NCI-H345 treated with DMSO at 0.1 percent for 48 hours (cell line): ENCODE data around the gene INTS6L.
A peak's percentile ranks its signal among the peaks of the same experiment; 100 is the strongest.

Source experiments
- DNase-seq: peaks from one replicate; lab custom pipeline; 2025; ENCODE audit not compliant: unreplicated experiment; lab: John Stamatoyannopoulos, UW

The INTS6L gene

GRCh38 chrX:135520553-135521404 lies at the start of gene INTS6L:
Gene INTS6L (plus strand): TSS chrX:135520660. CDS start chrX:135520993, 333 bp downstream.
- peak; percentile 27 for DNase-seq

GRCh38 chrX:135476378-135476777 lies 44.1 kb upstream of the INTS6L start:
- no peak for DNase-seq

DNA sequence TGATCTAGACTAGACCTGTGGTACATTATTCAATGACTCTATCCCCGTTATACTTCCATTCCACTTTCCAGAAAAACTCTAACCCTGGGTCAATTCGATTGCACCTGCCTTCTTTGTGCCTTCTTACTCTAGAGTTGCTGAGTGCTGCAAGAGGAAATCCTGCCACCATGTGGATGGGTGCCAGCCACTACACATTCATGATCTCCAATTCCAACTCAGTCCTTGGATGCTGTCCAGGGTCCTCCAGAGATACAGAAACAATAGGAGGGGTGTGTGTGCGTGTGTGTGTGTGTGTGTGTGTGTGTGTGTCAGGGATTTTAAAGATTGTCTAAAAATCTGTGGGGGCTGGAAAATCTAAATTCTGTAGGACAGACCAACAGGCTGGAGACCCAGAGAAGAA lies 42.9 kb upstream of the INTS6L start:
- DNase-seq, result peak; percentile 73

DNA sequence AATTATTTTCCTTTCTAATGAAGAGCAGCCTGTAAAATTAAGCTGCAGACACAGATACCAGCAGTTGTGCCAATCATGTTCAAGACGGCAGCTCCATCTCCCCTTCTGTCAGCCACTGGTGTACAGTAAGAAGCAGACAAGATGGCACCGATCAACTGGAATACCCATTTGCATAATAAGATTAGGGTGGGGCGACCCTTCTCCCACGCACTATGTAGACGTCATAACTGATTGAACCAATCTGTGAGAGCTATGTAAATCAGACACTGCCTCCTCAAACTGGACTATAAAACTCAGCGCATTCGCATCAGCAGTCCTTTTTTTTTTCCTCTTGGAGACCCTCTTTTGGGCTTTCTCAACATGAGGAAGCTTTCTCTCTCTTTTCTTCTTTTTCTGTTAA lies 40.4 kb upstream of the INTS6L start:
- no peak for DNase-seq

- DNase-seq, result no peak
Measured at GRCh38 chrX:135481696-135482179, 38.7 kb upstream of the INTS6L start.

- no peak for DNase-seq
Measured at GRCh38 chrX:135484641-135485289, 35.7 kb upstream of the INTS6L start.

DNA sequence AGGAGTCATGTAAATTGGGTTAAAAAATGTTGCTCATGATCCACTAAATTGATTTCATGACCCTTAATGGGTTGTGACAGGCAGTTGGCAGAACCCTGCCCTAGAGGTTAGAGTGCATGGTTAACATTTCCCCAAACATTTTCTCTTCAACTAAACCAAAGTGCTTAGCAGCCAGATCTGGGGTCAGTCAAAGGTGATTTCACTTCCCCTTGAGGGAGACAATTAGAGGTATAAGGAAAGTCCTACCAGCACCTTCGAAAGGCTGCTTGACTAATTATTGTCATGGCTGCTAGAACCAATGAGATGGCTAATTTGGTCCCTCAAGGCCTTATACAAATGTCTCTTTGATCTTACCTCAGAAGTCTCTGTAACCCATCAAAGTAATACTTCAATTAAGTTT lies 30.9 kb upstream of the INTS6L start:
- DNase-seq, result no peak

DNA sequence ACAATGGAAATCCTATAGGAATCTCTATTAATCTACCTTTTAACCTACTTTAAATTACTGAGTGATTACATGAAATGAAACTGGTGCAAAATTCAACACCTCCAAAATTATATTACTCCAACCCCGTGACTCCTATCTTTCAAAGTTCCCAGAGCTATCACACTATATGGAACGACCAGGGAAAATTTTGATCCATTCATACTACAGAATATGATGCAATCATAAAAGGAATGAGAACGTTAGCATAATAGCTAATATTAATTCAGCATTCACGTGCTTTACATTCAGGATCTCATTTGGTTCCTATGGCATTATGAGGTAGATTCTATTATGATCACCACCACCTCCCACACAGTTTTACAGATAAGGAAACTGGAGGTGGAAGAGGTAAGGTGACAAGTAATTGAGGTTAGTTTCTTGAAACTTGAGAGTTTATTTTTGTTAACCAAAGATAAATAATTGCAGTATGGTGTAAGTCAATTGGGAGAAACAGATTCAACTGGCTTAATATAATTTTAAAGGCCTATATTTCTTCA lies 29.4 kb upstream of the INTS6L start:
- no peak for DNase-seq

DNA sequence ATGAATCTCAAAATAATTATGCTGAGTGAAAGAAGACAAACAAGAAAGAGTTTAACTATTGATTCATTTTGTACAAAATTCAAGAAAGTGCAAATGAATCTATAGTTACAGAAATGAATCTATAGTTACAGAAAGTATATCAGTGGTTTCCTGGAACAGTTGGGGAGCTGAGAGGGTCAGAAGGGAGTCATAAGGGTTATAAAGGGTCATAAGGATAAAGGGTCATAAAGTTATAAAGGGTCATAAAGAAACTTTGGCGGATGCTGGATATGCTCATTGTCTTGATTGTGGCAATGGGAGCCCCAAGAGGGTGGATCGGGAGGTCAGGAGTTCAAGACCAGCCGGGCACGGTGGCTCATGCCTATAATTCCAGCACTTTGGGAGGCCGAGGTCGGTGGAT lies 26.0 kb upstream of the INTS6L start:
- DNase-seq, result no peak

DNA sequence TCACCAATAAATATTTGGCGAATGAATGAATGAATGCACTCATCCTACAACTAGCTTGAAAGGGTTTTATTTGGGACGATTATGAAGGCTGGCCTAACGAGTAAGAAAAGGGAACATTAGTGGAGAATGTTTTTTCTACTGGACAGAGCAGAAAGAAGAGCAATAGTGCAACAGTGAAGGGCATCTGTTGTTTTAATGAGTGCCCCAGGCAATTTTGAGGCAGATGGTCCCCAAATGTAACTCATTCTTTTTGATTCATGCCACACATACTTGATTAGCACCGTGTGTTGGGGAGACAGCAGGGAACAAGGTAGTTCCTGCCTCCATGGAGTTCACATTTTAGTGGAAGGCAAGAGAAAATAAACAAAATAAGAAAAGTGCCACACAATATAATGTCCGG lies 22.7 kb upstream of the INTS6L start:
- DNase-seq, result no peak

GRCh38 chrX:135498236-135498635 lies 22.2 kb upstream of the INTS6L start:
- DNase-seq, result no peak

DNA sequence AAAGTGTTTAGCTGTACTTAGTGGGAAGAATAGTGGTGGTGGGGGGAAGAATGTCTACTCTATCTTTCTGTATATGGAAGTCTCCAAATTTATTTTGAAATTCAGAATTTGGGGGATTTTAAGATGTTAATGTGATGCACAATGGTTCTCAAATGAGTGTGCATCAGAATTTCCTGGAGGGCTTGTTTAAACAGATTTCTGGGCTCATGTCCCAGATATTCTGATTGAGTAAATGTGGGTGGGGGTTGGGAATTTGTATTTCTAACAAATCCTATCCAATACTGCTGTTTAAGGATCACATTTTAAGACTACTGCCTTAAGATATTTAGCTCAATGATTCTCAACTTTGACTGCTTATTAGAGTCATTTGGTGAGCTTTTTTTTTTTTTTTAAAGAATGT lies 15.1 kb upstream of the INTS6L start:
- no peak for DNase-seq

GRCh38 chrX:135509885-135510284 lies 10.6 kb upstream of the INTS6L start:
- DNase-seq, result no peak

GRCh38 chrX:135512508-135513129 lies 7.8 kb upstream of the INTS6L start:
- DNase-seq, result no peak

- no peak for DNase-seq
Measured at GRCh38 chrX:135513130-135513515, 7.3 kb upstream of the INTS6L start.

DNA sequence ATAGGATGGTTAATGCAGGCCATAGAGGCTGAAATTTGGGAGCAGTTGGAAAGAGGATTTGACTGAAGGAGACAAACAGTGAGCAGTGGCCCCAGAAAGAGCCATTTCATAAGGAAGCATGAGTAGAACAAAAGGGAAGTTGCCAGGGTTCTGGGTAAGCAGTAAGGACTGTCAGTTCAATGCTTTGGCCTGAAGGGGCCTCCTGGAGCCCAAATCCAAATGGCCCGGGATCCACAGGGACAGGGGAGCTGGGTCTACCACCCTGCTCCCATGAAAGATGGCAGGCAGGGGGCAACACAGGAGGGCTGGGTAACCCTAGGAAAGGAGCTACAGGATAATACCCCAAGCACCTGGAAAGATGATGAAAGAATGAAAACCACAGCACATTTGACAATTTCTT lies 4.1 kb upstream of the INTS6L start:
- DNase-seq, result no peak

- no peak for DNase-seq
Measured at GRCh38 chrX:135518161-135518560, 2.3 kb upstream of the INTS6L start.

- no peak for DNase-seq
Measured at GRCh38 chrX:135520022-135520552, 373 bp upstream of the INTS6L start.

GRCh38 chrX:135521405-135522131 lies 1.1 kb downstream of the INTS6L start:
- peak; percentile 72 for DNase-seq

DNA sequence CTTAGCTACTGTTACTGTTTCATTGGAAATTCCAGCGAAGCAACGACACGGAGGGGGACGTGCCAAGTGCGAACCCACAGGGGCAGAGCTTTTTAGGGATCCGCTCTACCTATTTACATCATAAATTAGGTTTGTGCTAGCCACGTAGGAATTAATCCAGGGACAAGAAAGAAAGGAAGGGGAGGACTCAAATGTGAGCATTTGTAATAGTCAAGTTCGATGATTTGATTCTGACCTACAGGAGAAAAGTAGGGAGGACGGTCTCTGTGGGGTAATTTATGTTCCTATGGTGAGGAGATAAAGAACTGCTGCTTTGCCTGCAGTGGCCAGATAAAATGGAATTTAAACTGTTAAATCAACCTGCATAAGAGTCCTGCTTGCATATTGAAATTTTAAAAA lies 1.7 kb downstream of the INTS6L start:
- no peak for DNase-seq
